HG03457 (cell line): ENCODE results near the gene TSC2.
"Not testable (repeated sequence)": the region's sequence is repeated elsewhere in the genome, so short reads cannot be mapped to it uniquely, and the experiment has no call there.

ENCODE experiments used
- ATAC-seq: cut with Tn5 transposase; IDR thresholded peaks from one replicate; pipeline ENCODE4 v1.9.1; 2021; ENCODE audit warnings: moderate number of reproducible peaks; ENCODE audit not compliant: unreplicated experiment

Gene TSC2

GRCh38 chr16:2096853-2097595, 49.2 kb downstream of the TSC2 start:
- ATAC-seq, result no peak

GRCh38 chr16:2097689-2098088, 49.9 kb downstream of the TSC2 start:
- ATAC-seq, result not testable (repeated sequence)

GRCh38 chr16:2101581-2101980, 53.8 kb downstream of the TSC2 start:
- not testable (repeated sequence) for ATAC-seq

- ATAC-seq, result no peak
These were observed 54.7 kb downstream of the TSC2 start for GRCh38 chr16:2102471-2102870.

- ATAC-seq, result not testable (repeated sequence)
These were observed 56.7 kb downstream of the TSC2 start for GRCh38 chr16:2104464-2104863.

GRCh38 chr16:2105291-2105690, 57.5 kb downstream of the TSC2 start:
- ATAC-seq, result not testable (repeated sequence)

- ATAC-seq, result not testable (repeated sequence)
These were observed 58.0 kb downstream of the TSC2 start for GRCh38 chr16:2105769-2106168.

GRCh38 chr16:2106211-2106610, 58.4 kb downstream of the TSC2 start:
- not testable (repeated sequence) for ATAC-seq

GRCh38 chr16:2107121-2107790, 59.5 kb downstream of the TSC2 start:
- ATAC-seq, result not testable (repeated sequence)

GRCh38 chr16:2107791-2108125, 60.0 kb downstream of the TSC2 start:
- ATAC-seq, result not testable (repeated sequence)

- not testable (repeated sequence) for ATAC-seq
These were observed 60.9 kb downstream of the TSC2 start for GRCh38 chr16:2108446-2109270.

GRCh38 chr16:2109271-2109580, 61.4 kb downstream of the TSC2 start:
- ATAC-seq, result not testable (repeated sequence)

GRCh38 chr16:2109872-2110271, 62.1 kb downstream of the TSC2 start:
- not testable (repeated sequence) for ATAC-seq

- not testable (repeated sequence) for ATAC-seq
These were observed 62.7 kb downstream of the TSC2 start for GRCh38 chr16:2110332-2111008.

- not testable (repeated sequence) for ATAC-seq
These were observed 63.2 kb downstream of the TSC2 start for GRCh38 chr16:2111009-2111353.

GRCh38 chr16:2111412-2112335, 63.9 kb downstream of the TSC2 start:
- not testable (repeated sequence) for ATAC-seq

GRCh38 chr16:2112539-2113106, 64.8 kb downstream of the TSC2 start:
- not testable (repeated sequence) for ATAC-seq

- ATAC-seq, result not testable (repeated sequence)
These were observed 66.4 kb downstream of the TSC2 start for GRCh38 chr16:2114225-2114624.

- not testable (repeated sequence) for ATAC-seq
These were observed 67.3 kb downstream of the TSC2 start for GRCh38 chr16:2114885-2115590.
